MCF 10A (cell line): Measurements from ENCODE around the gene RAB1A. TPM values are rescaled to one million over a fixed set of nuclear protein-coding genes. Genes with fewer than 3 reads are reported as not detected.

Source experiments
- BruUV-seq: library from RNA; stranded (reverse); fragments of 400-500 nt; replicated peaks from 2 replicates; lab custom pipeline; 2021; lab: Mats Ljungman, UMichigan
- CTCF ChIA-PET: fragments of 300-600 bp; sonication (Branson Sonifier 250); formaldehyde crosslinking; extraction: SDS; loops from one replicate; lab custom pipeline; 2021; ENCODE audit warnings: antibody characterized with exemption, inconsistent platforms; lab: Yijun Ruan, JAX
- POLR2A ChIA-PET: fragments of 300-600, 350-650 bp; sonication (Branson Sonifier 250); formaldehyde crosslinking; extraction: SDS; loops from one replicate; lab custom pipeline; 2020; ENCODE audit warnings: antibody characterized with exemption, inconsistent platforms; lab: Yijun Ruan, JAX
- DNase-seq: peaks from one replicate; pipeline ENCODE4 v3.0.0-alpha.2; 2018; ENCODE audit not compliant: unreplicated experiment
- H3K27ac Mint-ChIP-seq: one replicate; pipeline ENCODE4 v1.8.0; 2022; ENCODE audit warnings: mild to moderate bottlenecking, low read depth, mixed read lengths; ENCODE audit not compliant: unreplicated experiment
- H3K27me3 Mint-ChIP-seq: one replicate; pipeline ENCODE4 v1.8.0; 2022; ENCODE audit warnings: mixed read lengths; ENCODE audit not compliant: insufficient read depth, unreplicated experiment
- H3K36me3 Mint-ChIP-seq: one replicate; pipeline ENCODE4 v1.8.0; 2022; ENCODE audit warnings: mild to moderate bottlenecking, moderate library complexity, mixed read lengths; ENCODE audit not compliant: insufficient read depth, unreplicated experiment
- H3K4me1 Mint-ChIP-seq: one replicate; pipeline ENCODE4 v1.8.0; 2022; ENCODE audit warnings: mixed read lengths; ENCODE audit not compliant: insufficient read depth, unreplicated experiment
- H3K4me3 Mint-ChIP-seq: one replicate; pipeline ENCODE4 v1.8.0; 2022; ENCODE audit warnings: mild to moderate bottlenecking, moderate library complexity, mixed read lengths; ENCODE audit not compliant: unreplicated experiment
- H3K9me3 Mint-ChIP-seq: one replicate; pipeline ENCODE4 v1.8.0; 2022; ENCODE audit warnings: mixed read lengths; ENCODE audit not compliant: unreplicated experiment
- intact Hi-C: fragments of 100-400 bp; cut with micrococcal nuclease; formaldehyde crosslinking; loops from 2 replicates; pipeline ENCODE4 v1.14.1; 2022
- total RNA-seq: library from RNA; stranded (reverse); gene quantifications from 2 replicates; pipeline ENCODE4 v1.2.3, GENCODE V29; 2022
- TF ChIP-seq, protein P1 (sequence below): fragments of 200-600 bp; IDR thresholded peaks from one replicate; pipeline ENCODE4 v1.8.0; 2022; ENCODE audit warnings: antibody characterized with exemption, mild to moderate bottlenecking; ENCODE audit not compliant: unreplicated experiment

RAB1A gene
- total RNA-seq, 1 experiment from 2014 or later = 131 TPM

DNA sequence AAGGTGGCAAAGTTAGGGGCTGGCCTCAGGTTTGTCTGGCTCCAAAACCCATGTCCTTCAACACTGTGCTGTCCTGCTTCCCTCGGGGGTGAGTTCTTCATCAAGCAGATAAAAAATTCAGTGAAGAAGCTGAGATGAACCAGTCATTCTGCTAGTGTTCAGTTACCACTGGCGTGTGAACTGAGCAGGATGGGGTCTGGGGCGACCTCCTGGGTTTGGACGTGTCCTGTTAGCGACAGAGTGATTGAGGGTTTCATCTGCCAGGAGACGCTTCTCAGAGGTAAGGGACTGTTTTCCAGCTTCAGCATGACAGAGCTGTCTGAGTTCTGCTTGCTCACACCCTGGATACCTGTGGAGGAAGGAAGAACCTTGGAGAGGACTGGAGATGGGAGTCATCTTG lies 59.0 kb downstream of the RAB1A start:
- no peak for DNase-seq
- Mint-ChIP-seq H3K36me3 (peaks cover 38% of the 10 kb centered on the region), H3K4me1 (peaks cover 28% of the 10 kb centered on the region), H3K4me3 (no peak overlapping the region), H3K27me3 (no peaks in the 10 kb centered on the region), H3K27ac (peak overlapping the region; percentile 78), H3K9me3 (no peaks in the 10 kb centered on the region)
- TF ChIP-seq, protein P1, sequence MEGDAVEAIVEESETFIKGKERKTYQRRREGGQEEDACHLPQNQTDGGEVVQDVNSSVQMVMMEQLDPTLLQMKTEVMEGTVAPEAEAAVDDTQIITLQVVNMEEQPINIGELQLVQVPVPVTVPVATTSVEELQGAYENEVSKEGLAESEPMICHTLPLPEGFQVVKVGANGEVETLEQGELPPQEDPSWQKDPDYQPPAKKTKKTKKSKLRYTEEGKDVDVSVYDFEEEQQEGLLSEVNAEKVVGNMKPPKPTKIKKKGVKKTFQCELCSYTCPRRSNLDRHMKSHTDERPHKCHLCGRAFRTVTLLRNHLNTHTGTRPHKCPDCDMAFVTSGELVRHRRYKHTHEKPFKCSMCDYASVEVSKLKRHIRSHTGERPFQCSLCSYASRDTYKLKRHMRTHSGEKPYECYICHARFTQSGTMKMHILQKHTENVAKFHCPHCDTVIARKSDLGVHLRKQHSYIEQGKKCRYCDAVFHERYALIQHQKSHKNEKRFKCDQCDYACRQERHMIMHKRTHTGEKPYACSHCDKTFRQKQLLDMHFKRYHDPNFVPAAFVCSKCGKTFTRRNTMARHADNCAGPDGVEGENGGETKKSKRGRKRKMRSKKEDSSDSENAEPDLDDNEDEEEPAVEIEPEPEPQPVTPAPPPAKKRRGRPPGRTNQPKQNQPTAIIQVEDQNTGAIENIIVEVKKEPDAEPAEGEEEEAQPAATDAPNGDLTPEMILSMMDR = no peak
- ChIA-PET CTCF (interaction anchor here (0.8 to 2.6 kb wide), 6 partner anchors 9 to 503 kb away, joined by 3 to 11 read pairs (median 4); partner anchors contain the start of gene CEP68), POLR2A (interaction anchor here (0.6 to 7.6 kb wide), 4 partner anchors 13 to 855 kb away, joined by 3 to 72 read pairs (median 8); partner anchors contain the start of genes CEP68 and RAB1A)
- no TSS peak for BruUV-seq
- intact Hi-C loops = loop anchor here (5.0 kb wide), 1 partner anchor 501 kb away; no protein-coding TSS in a partner anchor

GRCh38 chr2:65070172-65070830 lies 59.6 kb downstream of the RAB1A start:
- ChIA-PET CTCF (interaction anchor here (0.8 to 2.6 kb wide), 6 partner anchors 11 to 504 kb away, joined by 3 to 11 read pairs (median 4); partner anchors contain the start of gene CEP68), POLR2A (interaction anchor here (0.6 to 7.6 kb wide), 9 partner anchors 13 to 855 kb away, joined by 3 to 72 read pairs (median 3); partner anchors contain the start of genes CEP68 and RAB1A)
- H3K9me3 Mint-ChIP-seq = no peaks in the 10 kb centered on the region
- no TSS peak for BruUV-seq
- peaks cover 24% of the 10 kb centered on the region for H3K4me1 Mint-ChIP-seq
- DNase-seq = peak; percentile 51
- no peaks in the 10 kb centered on the region for H3K27me3 Mint-ChIP-seq
- no peak overlapping the region for H3K4me3 Mint-ChIP-seq
- peak overlapping the region; percentile 78 for H3K27ac Mint-ChIP-seq
- TF ChIP-seq, protein P1 = no peak
- intact Hi-C loops = loop anchor here (5.0 kb wide), 1 partner anchor 502 kb away; no protein-coding TSS in a partner anchor
- peaks cover 33% of the 10 kb centered on the region for H3K36me3 Mint-ChIP-seq

DNA sequence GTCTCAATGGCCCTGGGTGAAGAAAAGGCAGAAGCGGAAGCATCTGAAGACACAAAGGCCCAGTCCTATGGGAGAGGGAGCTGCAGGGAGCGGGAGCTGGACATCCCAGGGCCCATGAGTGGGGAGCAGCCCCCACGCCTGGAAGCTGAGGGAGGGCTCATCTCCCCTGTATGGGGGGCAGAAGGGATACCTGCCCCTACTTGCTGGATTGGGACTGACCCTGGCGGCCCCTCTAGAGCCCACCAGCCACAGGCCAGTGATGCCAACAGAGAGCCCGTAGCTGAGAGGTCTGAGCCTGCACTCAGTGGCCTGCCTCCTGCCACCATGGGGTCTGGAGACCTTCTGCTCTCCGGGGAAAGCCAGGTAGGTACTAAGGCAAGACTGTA lies 60.5 kb downstream of the RAB1A start:
- Mint-ChIP-seq H3K9me3 (no peaks in the 10 kb centered on the region), H3K4me3 (no peak overlapping the region), H3K27ac (peak overlapping the region; percentile 78), H3K27me3 (no peaks in the 10 kb centered on the region), H3K4me1 (peaks cover 31% of the 10 kb centered on the region), H3K36me3 (peaks cover 29% of the 10 kb centered on the region)
- intact Hi-C loops = loop anchor here (10.0 kb wide), 1 partner anchor 55 kb away; no protein-coding TSS in a partner anchor
- no TSS peak for BruUV-seq
- ChIA-PET POLR2A (interaction anchor here (0.6 to 7.6 kb wide), 6 partner anchors 12 to 94 kb away, joined by 3 to 72 read pairs (median 4); partner anchors contain the start of genes CEP68 and RAB1A), CTCF (interaction anchor here (1.0 to 2.6 kb wide), 4 partner anchors 11 to 118 kb away, joined by 3 to 11 read pairs (median 6); no protein-coding TSS in a partner anchor)
- TF ChIP-seq, protein P1 = no peak
- DNase-seq = no peak
